Skeletal muscle cell (primary cell): ENCODE data around the gene LRRC75B.
"Not testable (repeated sequence)": the region's sequence is repeated elsewhere in the genome, so short reads cannot be mapped to it uniquely, and the experiment has no call there.

ENCODE experiments used
- DNase-seq: peaks from one replicate; pipeline ENCODE4 v3.0.0-alpha.2; 2010; ENCODE audit warnings: low read depth
- H3K4me3 ChIP-seq: 2 replicates; pipeline ENCODE4 v1.5.1; 2011; ENCODE audit warnings: low read depth, mild to moderate bottlenecking, control low read depth, low read length, moderate library complexity

LRRC75B gene

GRCh38 chr22:24592851-24593558 lies at the start of gene LRRC75B:
TSS of gene LRRC75B (minus strand) at chr22:24593073. CDS start at chr22:24593039, 34 bp downstream.
- peak within 1 kb of the TSS; percentile 62 for H3K4me3 ChIP-seq
- DNase-seq = peak; percentile 60

- DNase-seq = not testable (repeated sequence)
Measured at GRCh38 chr22:24642307-24642706, 49.4 kb upstream of the LRRC75B start.

GRCh38 chr22:24636513-24636912 lies 43.6 kb upstream of the LRRC75B start:
- DNase-seq = not testable (repeated sequence)

More at GRCh38 chr22:24642307-24642706, 49.4 kb upstream of the LRRC75B start:
- not testable (repeated sequence) for H3K4me3 ChIP-seq

GRCh38 chr22:24634776-24635389 lies 42.0 kb upstream of the LRRC75B start:
- DNase-seq, H3K4me3 ChIP-seq: not testable (repeated sequence)

More at GRCh38 chr22:24636513-24636912, 43.6 kb upstream of the LRRC75B start:
- H3K4me3 ChIP-seq = not testable (repeated sequence)

- H3K4me3 ChIP-seq = not testable (repeated sequence)
- DNase-seq = peak; percentile 1
Measured at GRCh38 chr22:24633231-24634023, 40.6 kb upstream of the LRRC75B start.

GRCh38 chr22:24632642-24633041 lies 39.8 kb upstream of the LRRC75B start:
- not testable (repeated sequence) for H3K4me3 ChIP-seq
- peak; percentile 39 for DNase-seq

GRCh38 chr22:24631430-24632122 lies 38.7 kb upstream of the LRRC75B start:
- not testable (repeated sequence) for H3K4me3 ChIP-seq
- peak; percentile 47 for DNase-seq

- DNase-seq = peak; percentile 35
Measured at GRCh38 chr22:24630812-24631427, 38.0 kb upstream of the LRRC75B start.

GRCh38 chr22:24629069-24629468 lies 36.2 kb upstream of the LRRC75B start:
- H3K4me3 ChIP-seq, DNase-seq: not testable (repeated sequence)

More at GRCh38 chr22:24630812-24631427, 38.0 kb upstream of the LRRC75B start:
- H3K4me3 ChIP-seq = not testable (repeated sequence)

GRCh38 chr22:24627911-24628310 lies 35.0 kb upstream of the LRRC75B start:
- DNase-seq, H3K4me3 ChIP-seq: not testable (repeated sequence)

- DNase-seq, H3K4me3 ChIP-seq: not testable (repeated sequence)
Measured at GRCh38 chr22:24622596-24622995, 29.7 kb upstream of the LRRC75B start.

- H3K4me3 ChIP-seq, DNase-seq: not testable (repeated sequence)
Measured at GRCh38 chr22:24621244-24621643, 28.4 kb upstream of the LRRC75B start.

GRCh38 chr22:24614794-24615193 lies 21.9 kb upstream of the LRRC75B start:
- DNase-seq, H3K4me3 ChIP-seq: not testable (repeated sequence)

- DNase-seq = not testable (repeated sequence)
Measured at GRCh38 chr22:24609888-24610287, 17.0 kb upstream of the LRRC75B start.

GRCh38 chr22:24608327-24608726 lies 15.5 kb upstream of the LRRC75B start:
- H3K4me3 ChIP-seq, DNase-seq: not testable (repeated sequence)

More at GRCh38 chr22:24609888-24610287, 17.0 kb upstream of the LRRC75B start:
- H3K4me3 ChIP-seq = not testable (repeated sequence)

GRCh38 chr22:24607429-24607983 lies 14.6 kb upstream of the LRRC75B start:
- DNase-seq, H3K4me3 ChIP-seq: not testable (repeated sequence)

GRCh38 chr22:24606340-24606739 lies 13.5 kb upstream of the LRRC75B start:
- H3K4me3 ChIP-seq, DNase-seq: not testable (repeated sequence)

GRCh38 chr22:24603770-24604629 lies 11.1 kb upstream of the LRRC75B start:
- not testable (repeated sequence) for H3K4me3 ChIP-seq, DNase-seq
